HCT116 (cell line): ENCODE data around the gene NANOS2. TPM values are rescaled to one million over a fixed set of nuclear protein-coding genes. Genes with fewer than 3 reads are reported as not detected.
A peak's percentile ranks its signal among the peaks of the same experiment; 100 is the strongest.

Experiments
- ATAC-seq: fragments of 200-7000 bp; cut with Tn5 transposase; 2 replicates; pipeline ENCODE4 v1.9.1; 2020; ENCODE audit warnings: mild to moderate bottlenecking, moderate library complexity
- BruUV-seq: library from RNA; stranded (reverse); fragments of 400-500 nt; replicated peaks from 2 replicates; lab custom pipeline; 2021; lab: Mats Ljungman, UMichigan
- CTCF ChIA-PET: fragments of 300-600 bp; sonication (Branson Sonifier 250); formaldehyde crosslinking; loops from one replicate; lab custom pipeline; 2021; ENCODE audit warnings: antibody characterized with exemption; lab: Charles Lee
- POLR2A ChIA-PET: fragments of 300-600, 350-600 bp; sonication (Branson Sonifier 250); formaldehyde crosslinking; loops from one replicate; lab custom pipeline; 2021; ENCODE audit warnings: antibody characterized with exemption; lab: Charles Lee
- RAD21 ChIA-PET, 2 experiments: fragments of 300-600 bp; sonication (Branson Sonifier 250); formaldehyde crosslinking; loops; one replicate each; lab custom pipeline; 2023; ENCODE audit warnings: low total read pairs in 2 of 2; ENCODE audit not compliant: uncharacterized antibody in 2 of 2, unreplicated experiment in 2 of 2, low non-redundant PET in 1 of 2; lab: Charles Lee
- DNase-seq: peaks from one replicate; pipeline ENCODE4 v3.0.0-alpha.2; 2010; ENCODE audit warnings: low read depth, low spot score
- H2AFZ ChIP-seq: fragments of 200-600 bp; shearing (Covaris generic), sonication (generic); 2 replicates; pipeline ENCODE4 v1.6.1; 2017; ENCODE audit warnings: low read depth, mixed run types, mixed read lengths, antibody characterized with exemption, low read length; ENCODE audit not compliant: poor library complexity, severe bottlenecking
- H3K27ac ChIP-seq: 2 replicates; pipeline ENCODE4 v1.5.1; 2012; ENCODE audit warnings: low read depth, low read length
- H3K27me3 ChIP-seq: fragments of 200-600 bp; sonication (generic); 2 replicates; pipeline ENCODE4 v1.6.1; 2016; ENCODE audit warnings: mixed run types, low read length, mixed read lengths; ENCODE audit not compliant: insufficient read depth
- H3K36me3 ChIP-seq, 2 experiments: fragments of 200-500 bp in 1 of 2; fragments of 200-600 bp in 1 of 2; sonication (Bioruptor generic) in 1 of 2; sonication (generic) in 1 of 2; 2 replicates each; pipeline versions ENCODE4 v1.5.1 to v1.6.1; 2014 to 2016; ENCODE audit warnings: low read length in 2 of 2, inconsistent platforms in 1 of 2, mixed read lengths in 1 of 2, mixed run types in 1 of 2; ENCODE audit not compliant: insufficient read depth in 2 of 2, control insufficient read depth in 1 of 2
- H3K4me1 ChIP-seq, 2 experiments: fragments of 200-600 bp in 1 of 2; sonication (generic) in 1 of 2; 2 replicates each; pipeline versions ENCODE4 v1.5.1 to v1.6.1; 2012 to 2017; ENCODE audit warnings: low read length in 2 of 2, inconsistent platforms in 1 of 2, mild to moderate bottlenecking in 1 of 2, mixed read lengths in 1 of 2, mixed run types in 1 of 2, moderate library complexity in 1 of 2; ENCODE audit not compliant: insufficient read depth in 2 of 2, control insufficient read depth in 1 of 2
- H3K4me2 ChIP-seq: fragments of 200-600 bp; sonication (generic); 2 replicates; pipeline ENCODE4 v1.6.1; 2017; ENCODE audit warnings: mixed run types, low read length, mixed read lengths
- H3K4me3 ChIP-seq, 2 experiments: fragments of 200-600 bp in 1 of 2; sonication (generic) in 1 of 2; replicated peaks in 1 of 2; 2 replicates each; pipeline ENCODE4 v1.5.1; 2011 to 2016; ENCODE audit warnings: low read length in 2 of 2, control low read depth in 1 of 2, low read depth in 1 of 2, mild to moderate bottlenecking in 1 of 2, mixed read lengths in 1 of 2, mixed run types in 1 of 2
- H3K79me2 ChIP-seq: fragments of 200-600 bp; sonication (generic); 2 replicates; pipeline ENCODE4 v1.6.1; 2017; ENCODE audit warnings: mild to moderate bottlenecking, mixed run types, low read length, moderate library complexity, mixed read lengths; ENCODE audit not compliant: insufficient read depth
- H3K9ac ChIP-seq: fragments of 200-600 bp; sonication (generic); 2 replicates; pipeline ENCODE4 v1.6.1; 2016; ENCODE audit warnings: low read length, mixed read lengths
- H3K9me2 ChIP-seq: fragments of 200-600 bp; sonication (generic), shearing (Covaris generic); 2 replicates; pipeline ENCODE4 v1.6.1; 2017; ENCODE audit warnings: mixed run types, mild to moderate bottlenecking, moderate library complexity; ENCODE audit not compliant: insufficient read depth
- H3K9me3 ChIP-seq, 2 experiments: fragments of 200-500 bp in 1 of 2; fragments of 200-600 bp in 1 of 2; sonication (Bioruptor generic) in 1 of 2; sonication (generic) in 1 of 2; 2 replicates each; pipeline ENCODE4 v1.6.1; 2014 to 2017; ENCODE audit warnings: low read length in 2 of 2, mixed read lengths in 2 of 2, inconsistent platforms in 1 of 2, low read depth in 1 of 2, mild to moderate bottlenecking in 1 of 2, mixed run types in 1 of 2, moderate library complexity in 1 of 2; ENCODE audit not compliant: control insufficient read depth in 1 of 2, insufficient read depth in 1 of 2
- H4K20me1 ChIP-seq: fragments of 200-600 bp; sonication (generic), shearing (Covaris generic); 2 replicates; pipeline ENCODE4 v1.6.1; 2017; ENCODE audit warnings: mixed run types, mild to moderate bottlenecking, moderate library complexity; ENCODE audit not compliant: insufficient read depth
- CBX3 ChIP-seq: IDR thresholded peaks from 2 replicates; pipeline ENCODE4 v1.6.1; 2012; ENCODE audit warnings: low read depth
- CEBPB ChIP-seq: IDR thresholded peaks from 2 replicates; pipeline ENCODE4 v1.6.1; 2012; ENCODE audit warnings: low read depth
- ELF1 ChIP-seq: IDR thresholded peaks from 2 replicates; pipeline ENCODE4 v1.6.1; 2012; ENCODE audit warnings: low read depth, borderline replicate concordance
- EZH2 ChIP-seq: fragments of 200-600 bp; sonication (generic); IDR thresholded peaks from 2 replicates; pipeline ENCODE4 v1.6.1; 2017; ENCODE audit warnings: antibody characterized with exemption, mixed run types
- EZH2phosphoT487 ChIP-seq: fragments of 200-600 bp; IDR thresholded peaks from 2 replicates; pipeline ENCODE4 v1.6.1; 2018; ENCODE audit warnings: antibody characterized with exemption, borderline replicate concordance
- FOSL1 ChIP-seq: IDR thresholded peaks from 2 replicates; pipeline ENCODE4 v1.6.1; 2012; ENCODE audit warnings: low read depth
- JUND ChIP-seq: IDR thresholded peaks from 2 replicates; pipeline ENCODE4 v1.6.1; 2012
- ZFX ChIP-seq: fragments of 450-650 bp; IDR thresholded peaks from 2 replicates; pipeline ENCODE4 v1.6.1; 2017
- ZNF274 ChIP-seq: fragments of 200-500 bp; sonication (Bioruptor generic); IDR thresholded peaks from 2 replicates; pipeline ENCODE4 v1.6.1; 2014; ENCODE audit warnings: mild to moderate bottlenecking, low read depth, low read length, inconsistent platforms
- intact Hi-C: fragments of 100-400 bp; cut with micrococcal nuclease; formaldehyde crosslinking; loops from 2 replicates; pipeline ENCODE4 v1.10.0; 2022
- total RNA-seq: library from RNA; stranded (reverse); gene quantifications from one replicate; pipeline ENCODE4 v1.2.1, GENCODE V29; 2021; ENCODE audit not compliant: unreplicated experiment
- TF ChIP-seq, protein P1 (sequence below): IDR thresholded peaks from 2 replicates; pipeline ENCODE4 v1.6.1; 2012
- TF ChIP-seq, protein P2 (sequence below): IDR thresholded peaks from 2 replicates; pipeline ENCODE4 v1.6.1; 2011; ENCODE audit warnings: mild to moderate bottlenecking, low read length, moderate library complexity; ENCODE audit not compliant: insufficient replicate concordance; ENCODE audit errors: extremely low read depth
- TF ChIP-seq, protein P3 (sequence below), 3 experiments: fragments of 200-600 bp in 1 of 3; sonication (generic) in 1 of 3; IDR thresholded peaks in 2 of 3; conservative IDR thresholded peaks in 1 of 3; 2 replicates each; pipeline ENCODE4 v1.5.1; 2012 to 2017; ENCODE audit warnings: low read depth in 2 of 3, low read length in 2 of 3, antibody characterized with exemption in 1 of 3, borderline replicate concordance in 1 of 3, control low read depth in 1 of 3, mild to moderate bottlenecking in 1 of 3, mixed read lengths in 1 of 3, mixed run types in 1 of 3, moderate library complexity in 1 of 3; ENCODE audit not compliant: insufficient read depth in 1 of 3
- TF ChIP-seq, protein P4 (sequence below): IDR thresholded peaks from 2 replicates; pipeline ENCODE4 v1.6.1; 2012; ENCODE audit warnings: low read depth
- TF ChIP-seq, protein P5 (sequence below): IDR thresholded peaks from 2 replicates; pipeline ENCODE4 v1.6.1; 2012

The NANOS2 gene
- total RNA-seq, 1 experiment from 2014 or later, result not detected

DNA sequence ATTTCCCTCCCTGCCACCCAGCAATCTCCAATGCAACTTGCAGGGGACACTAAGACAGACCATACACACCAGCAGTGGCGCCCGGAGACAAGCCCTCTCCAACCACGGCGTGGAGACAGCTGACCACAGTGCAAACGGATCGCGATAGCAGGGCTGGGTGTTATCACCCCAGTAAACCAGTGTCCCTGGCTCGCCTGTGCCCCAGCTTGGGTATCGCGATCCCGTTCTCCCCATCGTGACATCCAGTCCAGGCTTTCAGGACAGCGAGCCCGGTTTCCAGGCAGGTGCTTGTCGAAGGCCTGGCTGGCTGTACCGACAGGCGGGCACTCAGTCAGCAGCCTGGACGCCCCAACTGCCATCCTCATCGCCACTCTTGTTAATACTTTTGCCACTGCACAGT lies 20.7 kb upstream of the NANOS2 start:
- Histone ChIP-seq H3K9ac (no peak overlapping the region), H4K20me1 (no peaks in the 10 kb centered on the region), H3K9me2 (no peaks in the 10 kb centered on the region), H3K27ac (no peak overlapping the region), H3K4me3 (no peak overlapping the region), H3K27me3 (peaks cover 5% of the 10 kb centered on the region; the same call in 1 of the 2 replicates), H3K36me3 (no peaks in the 10 kb centered on the region), H3K9me3 (no peaks in the 10 kb centered on the region), H2AFZ (no peak overlapping the region), H3K79me2 (no peaks in the 10 kb centered on the region), H3K4me1 (peaks cover 0 to 2% of the 10 kb centered on the region in 2 experiments; a peak in 1 of 4 replicates), H3K4me2 (0 out of 2 replicates have a peak overlapping the region, but pooled peaks have one; percentile 14)
- no peak for DNase-seq
- RAD21 ChIA-PET, result no interaction called here
- no TSS peak for BruUV-seq
- intact Hi-C loops, result no loop called here
- no peak for ATAC-seq
- POLR2A ChIA-PET, result interaction anchor here (0.5 kb wide), 1 partner anchor 49 kb away, joined by 3 read pairs; the partner anchor contains the start of gene IRF2BP1
- CTCF ChIA-PET, result no interaction called here
- TF ChIP-seq, protein P1, sequence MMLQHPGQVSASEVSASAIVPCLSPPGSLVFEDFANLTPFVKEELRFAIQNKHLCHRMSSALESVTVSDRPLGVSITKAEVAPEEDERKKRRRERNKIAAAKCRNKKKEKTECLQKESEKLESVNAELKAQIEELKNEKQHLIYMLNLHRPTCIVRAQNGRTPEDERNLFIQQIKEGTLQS, result no peak
- TF ChIP-seq EZH2 (no peak), ZNF274 (no peak), ELF1 (no peak), CBX3 (no peak), EZH2phosphoT487 (no peak), ZFX (no peak), FOSL1 (no peak), JUND (no peak), CEBPB (no peak)
- TF ChIP-seq, protein P2, sequence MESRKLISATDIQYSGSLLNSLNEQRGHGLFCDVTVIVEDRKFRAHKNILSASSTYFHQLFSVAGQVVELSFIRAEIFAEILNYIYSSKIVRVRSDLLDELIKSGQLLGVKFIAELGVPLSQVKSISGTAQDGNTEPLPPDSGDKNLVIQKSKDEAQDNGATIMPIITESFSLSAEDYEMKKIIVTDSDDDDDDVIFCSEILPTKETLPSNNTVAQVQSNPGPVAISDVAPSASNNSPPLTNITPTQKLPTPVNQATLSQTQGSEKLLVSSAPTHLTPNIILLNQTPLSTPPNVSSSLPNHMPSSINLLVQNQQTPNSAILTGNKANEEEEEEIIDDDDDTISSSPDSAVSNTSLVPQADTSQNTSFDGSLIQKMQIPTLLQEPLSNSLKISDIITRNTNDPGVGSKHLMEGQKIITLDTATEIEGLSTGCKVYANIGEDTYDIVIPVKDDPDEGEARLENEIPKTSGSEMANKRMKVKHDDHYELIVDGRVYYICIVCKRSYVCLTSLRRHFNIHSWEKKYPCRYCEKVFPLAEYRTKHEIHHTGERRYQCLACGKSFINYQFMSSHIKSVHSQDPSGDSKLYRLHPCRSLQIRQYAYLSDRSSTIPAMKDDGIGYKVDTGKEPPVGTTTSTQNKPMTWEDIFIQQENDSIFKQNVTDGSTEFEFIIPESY, result no peak
- TF ChIP-seq, protein P3, sequence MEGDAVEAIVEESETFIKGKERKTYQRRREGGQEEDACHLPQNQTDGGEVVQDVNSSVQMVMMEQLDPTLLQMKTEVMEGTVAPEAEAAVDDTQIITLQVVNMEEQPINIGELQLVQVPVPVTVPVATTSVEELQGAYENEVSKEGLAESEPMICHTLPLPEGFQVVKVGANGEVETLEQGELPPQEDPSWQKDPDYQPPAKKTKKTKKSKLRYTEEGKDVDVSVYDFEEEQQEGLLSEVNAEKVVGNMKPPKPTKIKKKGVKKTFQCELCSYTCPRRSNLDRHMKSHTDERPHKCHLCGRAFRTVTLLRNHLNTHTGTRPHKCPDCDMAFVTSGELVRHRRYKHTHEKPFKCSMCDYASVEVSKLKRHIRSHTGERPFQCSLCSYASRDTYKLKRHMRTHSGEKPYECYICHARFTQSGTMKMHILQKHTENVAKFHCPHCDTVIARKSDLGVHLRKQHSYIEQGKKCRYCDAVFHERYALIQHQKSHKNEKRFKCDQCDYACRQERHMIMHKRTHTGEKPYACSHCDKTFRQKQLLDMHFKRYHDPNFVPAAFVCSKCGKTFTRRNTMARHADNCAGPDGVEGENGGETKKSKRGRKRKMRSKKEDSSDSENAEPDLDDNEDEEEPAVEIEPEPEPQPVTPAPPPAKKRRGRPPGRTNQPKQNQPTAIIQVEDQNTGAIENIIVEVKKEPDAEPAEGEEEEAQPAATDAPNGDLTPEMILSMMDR (IDR thresholded peaks at IDR 0.05 in 2 of 3, conservative IDR thresholded peaks at IDR 0.05 in 1 of 3; ENCODE audit: borderline replicate concordance in 1 of 3, insufficient read depth in 1 of 3, low read depth in 2 of 3, low read length in 2 of 3), result no peak
- TF ChIP-seq, protein P4, sequence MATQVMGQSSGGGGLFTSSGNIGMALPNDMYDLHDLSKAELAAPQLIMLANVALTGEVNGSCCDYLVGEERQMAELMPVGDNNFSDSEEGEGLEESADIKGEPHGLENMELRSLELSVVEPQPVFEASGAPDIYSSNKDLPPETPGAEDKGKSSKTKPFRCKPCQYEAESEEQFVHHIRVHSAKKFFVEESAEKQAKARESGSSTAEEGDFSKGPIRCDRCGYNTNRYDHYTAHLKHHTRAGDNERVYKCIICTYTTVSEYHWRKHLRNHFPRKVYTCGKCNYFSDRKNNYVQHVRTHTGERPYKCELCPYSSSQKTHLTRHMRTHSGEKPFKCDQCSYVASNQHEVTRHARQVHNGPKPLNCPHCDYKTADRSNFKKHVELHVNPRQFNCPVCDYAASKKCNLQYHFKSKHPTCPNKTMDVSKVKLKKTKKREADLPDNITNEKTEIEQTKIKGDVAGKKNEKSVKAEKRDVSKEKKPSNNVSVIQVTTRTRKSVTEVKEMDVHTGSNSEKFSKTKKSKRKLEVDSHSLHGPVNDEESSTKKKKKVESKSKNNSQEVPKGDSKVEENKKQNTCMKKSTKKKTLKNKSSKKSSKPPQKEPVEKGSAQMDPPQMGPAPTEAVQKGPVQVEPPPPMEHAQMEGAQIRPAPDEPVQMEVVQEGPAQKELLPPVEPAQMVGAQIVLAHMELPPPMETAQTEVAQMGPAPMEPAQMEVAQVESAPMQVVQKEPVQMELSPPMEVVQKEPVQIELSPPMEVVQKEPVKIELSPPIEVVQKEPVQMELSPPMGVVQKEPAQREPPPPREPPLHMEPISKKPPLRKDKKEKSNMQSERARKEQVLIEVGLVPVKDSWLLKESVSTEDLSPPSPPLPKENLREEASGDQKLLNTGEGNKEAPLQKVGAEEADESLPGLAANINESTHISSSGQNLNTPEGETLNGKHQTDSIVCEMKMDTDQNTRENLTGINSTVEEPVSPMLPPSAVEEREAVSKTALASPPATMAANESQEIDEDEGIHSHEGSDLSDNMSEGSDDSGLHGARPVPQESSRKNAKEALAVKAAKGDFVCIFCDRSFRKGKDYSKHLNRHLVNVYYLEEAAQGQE, result no peak
- TF ChIP-seq, protein P5, sequence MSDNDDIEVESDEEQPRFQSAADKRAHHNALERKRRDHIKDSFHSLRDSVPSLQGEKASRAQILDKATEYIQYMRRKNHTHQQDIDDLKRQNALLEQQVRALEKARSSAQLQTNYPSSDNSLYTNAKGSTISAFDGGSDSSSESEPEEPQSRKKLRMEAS, result no peak
